Measurements from ENCODE around the gene ITGA8.
A peak's percentile ranks its signal among the peaks of the same experiment; 100 is the strongest.

Gene ITGA8

GRCh38 chr10:15491856-15492642 is 227.7 kb downstream of the ITGA8 start:
- H3K4me3 ChIP-seq (ENCODE audit: low read length) = no peak overlapping the region
- no peaks in the 10 kb centered on the region for H3K27me3 ChIP-seq (replicated peaks; ENCODE audit: control insufficient read depth, insufficient read depth, low read length)
- H3K36me3 ChIP-seq (ENCODE audit: control insufficient read depth, insufficient read depth, low read length, severe bottlenecking) = no peaks in the 10 kb centered on the region
- H3K9me3 ChIP-seq (ENCODE audit: control insufficient read depth, low read length) = no peaks in the 10 kb centered on the region
- peaks cover 34% of the 10 kb centered on the region for H3K4me1 ChIP-seq (ENCODE audit: control insufficient read depth, insufficient read depth, low read length)
- peak; percentile 83 for DNase-seq (ENCODE audit: low read depth)
- no peak overlapping the region for H3K9ac ChIP-seq (ENCODE audit: low read length)

- no peaks in the 10 kb centered on the region for H3K9me3 ChIP-seq (ENCODE audit: control insufficient read depth, low read length)
- peaks cover 44% of the 10 kb centered on the region for H3K4me1 ChIP-seq (ENCODE audit: control insufficient read depth, insufficient read depth, low read length)
- no peak overlapping the region for H3K9ac ChIP-seq (ENCODE audit: low read length)
- no peak for DNase-seq (ENCODE audit: low read depth)
- H3K36me3 ChIP-seq (ENCODE audit: control insufficient read depth, insufficient read depth, low read length, severe bottlenecking) = no peaks in the 10 kb centered on the region
- no peak overlapping the region for H3K4me3 ChIP-seq (ENCODE audit: low read length)
- no peaks in the 10 kb centered on the region for H3K27me3 ChIP-seq (replicated peaks; ENCODE audit: control insufficient read depth, insufficient read depth, low read length)
Measured at GRCh38 chr10:15489431-15489830, 230.3 kb downstream of the ITGA8 start.

GRCh38 chr10:15487376-15487775 is 232.3 kb downstream of the ITGA8 start:
- H3K27me3 ChIP-seq (replicated peaks; ENCODE audit: control insufficient read depth, insufficient read depth, low read length) = no peaks in the 10 kb centered on the region
- no peak for DNase-seq (ENCODE audit: low read depth)

GRCh38 chr10:15486404-15486803 is 233.3 kb downstream of the ITGA8 start:
- Histone ChIP-seq H3K27me3 (replicated peaks; ENCODE audit: control insufficient read depth, insufficient read depth, low read length) (no peaks in the 10 kb centered on the region), H3K9ac (ENCODE audit: low read length) (peak overlapping the region; percentile 83), H3K4me3 (ENCODE audit: low read length) (no peak overlapping the region), H3K9me3 (ENCODE audit: control insufficient read depth, low read length) (no peaks in the 10 kb centered on the region), H3K36me3 (ENCODE audit: control insufficient read depth, insufficient read depth, low read length, severe bottlenecking) (no peaks in the 10 kb centered on the region), H3K4me1 (ENCODE audit: control insufficient read depth, insufficient read depth, low read length) (peaks cover 56% of the 10 kb centered on the region)
- peak; percentile 81 for DNase-seq (ENCODE audit: low read depth)

More at GRCh38 chr10:15487376-15487775, 232.3 kb downstream of the ITGA8 start:
- Histone ChIP-seq H3K36me3 (ENCODE audit: control insufficient read depth, insufficient read depth, low read length, severe bottlenecking) (no peaks in the 10 kb centered on the region), H3K4me1 (ENCODE audit: control insufficient read depth, insufficient read depth, low read length) (peaks cover 58% of the 10 kb centered on the region), H3K4me3 (ENCODE audit: low read length) (no peak overlapping the region), H3K9ac (ENCODE audit: low read length) (peak overlapping the region; percentile 83), H3K9me3 (ENCODE audit: control insufficient read depth, low read length) (no peaks in the 10 kb centered on the region)

- peaks cover 57% of the 10 kb centered on the region for H3K4me1 ChIP-seq (ENCODE audit: control insufficient read depth, insufficient read depth, low read length)
- DNase-seq (ENCODE audit: low read depth) = peak; percentile 96
- H3K4me3 ChIP-seq (ENCODE audit: low read length) = peak overlapping the region; percentile 46
- H3K36me3 ChIP-seq (ENCODE audit: control insufficient read depth, insufficient read depth, low read length, severe bottlenecking) = no peaks in the 10 kb centered on the region
- H3K9ac ChIP-seq (ENCODE audit: low read length) = peak overlapping the region; percentile 74
- no peaks in the 10 kb centered on the region for H3K27me3 ChIP-seq (replicated peaks; ENCODE audit: control insufficient read depth, insufficient read depth, low read length)
- H3K9me3 ChIP-seq (ENCODE audit: control insufficient read depth, low read length) = no peaks in the 10 kb centered on the region
Measured at GRCh38 chr10:15485684-15486316, 233.9 kb downstream of the ITGA8 start.

- Histone ChIP-seq H3K27me3 (replicated peaks; ENCODE audit: control insufficient read depth, insufficient read depth, low read length) (no peaks in the 10 kb centered on the region), H3K36me3 (ENCODE audit: control insufficient read depth, insufficient read depth, low read length, severe bottlenecking) (no peaks in the 10 kb centered on the region), H3K4me1 (ENCODE audit: control insufficient read depth, insufficient read depth, low read length) (peaks cover 57% of the 10 kb centered on the region), H3K9me3 (ENCODE audit: control insufficient read depth, low read length) (no peaks in the 10 kb centered on the region), H3K9ac (ENCODE audit: low read length) (peak overlapping the region; percentile 74), H3K4me3 (ENCODE audit: low read length) (no peak overlapping the region)
- DNase-seq (ENCODE audit: low read depth) = no peak
Measured at GRCh38 chr10:15485027-15485426, 234.7 kb downstream of the ITGA8 start.

- H3K9me3 ChIP-seq (ENCODE audit: control insufficient read depth, low read length) = no peaks in the 10 kb centered on the region
- H3K9ac ChIP-seq (ENCODE audit: low read length) = no peak overlapping the region
- no peaks in the 10 kb centered on the region for H3K27me3 ChIP-seq (replicated peaks; ENCODE audit: control insufficient read depth, insufficient read depth, low read length)
- H3K36me3 ChIP-seq (ENCODE audit: control insufficient read depth, insufficient read depth, low read length, severe bottlenecking) = no peaks in the 10 kb centered on the region
- H3K4me3 ChIP-seq (ENCODE audit: low read length) = no peak overlapping the region
- peaks cover 59% of the 10 kb centered on the region for H3K4me1 ChIP-seq (ENCODE audit: control insufficient read depth, insufficient read depth, low read length)
- no peak for DNase-seq (ENCODE audit: low read depth)
Measured at GRCh38 chr10:15484128-15484527, 235.6 kb downstream of the ITGA8 start.

GRCh38 chr10:15483215-15484075 is 236.3 kb downstream of the ITGA8 start:
- no peak for DNase-seq (ENCODE audit: low read depth)
- Histone ChIP-seq H3K4me3 (ENCODE audit: low read length) (no peak overlapping the region), H3K36me3 (ENCODE audit: control insufficient read depth, insufficient read depth, low read length, severe bottlenecking) (no peaks in the 10 kb centered on the region), H3K9ac (ENCODE audit: low read length) (peak overlapping the region; percentile 3), H3K4me1 (ENCODE audit: control insufficient read depth, insufficient read depth, low read length) (peaks cover 66% of the 10 kb centered on the region), H3K9me3 (ENCODE audit: control insufficient read depth, low read length) (no peaks in the 10 kb centered on the region), H3K27me3 (replicated peaks; ENCODE audit: control insufficient read depth, insufficient read depth, low read length) (no peaks in the 10 kb centered on the region)

- H3K9ac ChIP-seq (ENCODE audit: low read length) = peak overlapping the region; percentile 65
- H3K9me3 ChIP-seq (ENCODE audit: control insufficient read depth, low read length) = no peaks in the 10 kb centered on the region
- H3K4me1 ChIP-seq (ENCODE audit: control insufficient read depth, insufficient read depth, low read length) = peaks cover 74% of the 10 kb centered on the region
- H3K36me3 ChIP-seq (ENCODE audit: control insufficient read depth, insufficient read depth, low read length, severe bottlenecking) = no peaks in the 10 kb centered on the region
- H3K4me3 ChIP-seq (ENCODE audit: low read length) = no peak overlapping the region
- no peaks in the 10 kb centered on the region for H3K27me3 ChIP-seq (replicated peaks; ENCODE audit: control insufficient read depth, insufficient read depth, low read length)
- DNase-seq (ENCODE audit: low read depth) = peak; percentile 81
Measured at GRCh38 chr10:15482156-15482555, 237.6 kb downstream of the ITGA8 start.

GRCh38 chr10:15478950-15479349 is 240.8 kb downstream of the ITGA8 start:
- no peak for DNase-seq (ENCODE audit: low read depth)
- no peak overlapping the region for H3K9ac ChIP-seq (ENCODE audit: low read length)
- H3K36me3 ChIP-seq (ENCODE audit: control insufficient read depth, insufficient read depth, low read length, severe bottlenecking) = no peaks in the 10 kb centered on the region
- no peak overlapping the region for H3K4me3 ChIP-seq (ENCODE audit: low read length)
- H3K27me3 ChIP-seq (replicated peaks; ENCODE audit: control insufficient read depth, insufficient read depth, low read length) = no peaks in the 10 kb centered on the region
- H3K4me1 ChIP-seq (ENCODE audit: control insufficient read depth, insufficient read depth, low read length) = peaks cover 60% of the 10 kb centered on the region
- no peaks in the 10 kb centered on the region for H3K9me3 ChIP-seq (ENCODE audit: control insufficient read depth, low read length)

GRCh38 chr10:15478429-15478828 is 241.3 kb downstream of the ITGA8 start:
- Histone ChIP-seq H3K36me3 (ENCODE audit: control insufficient read depth, insufficient read depth, low read length, severe bottlenecking) (no peaks in the 10 kb centered on the region), H3K9me3 (ENCODE audit: control insufficient read depth, low read length) (no peaks in the 10 kb centered on the region), H3K9ac (ENCODE audit: low read length) (no peak overlapping the region), H3K4me1 (ENCODE audit: control insufficient read depth, insufficient read depth, low read length) (peaks cover 59% of the 10 kb centered on the region), H3K4me3 (ENCODE audit: low read length) (no peak overlapping the region), H3K27me3 (replicated peaks; ENCODE audit: control insufficient read depth, insufficient read depth, low read length) (no peaks in the 10 kb centered on the region)
- DNase-seq (ENCODE audit: low read depth) = no peak
